ENCODE data around the gene PDPK1.
"Not testable (repeated sequence)": the region's sequence is repeated elsewhere in the genome, so short reads cannot be mapped to it uniquely, and the experiment has no call there.

DNA sequence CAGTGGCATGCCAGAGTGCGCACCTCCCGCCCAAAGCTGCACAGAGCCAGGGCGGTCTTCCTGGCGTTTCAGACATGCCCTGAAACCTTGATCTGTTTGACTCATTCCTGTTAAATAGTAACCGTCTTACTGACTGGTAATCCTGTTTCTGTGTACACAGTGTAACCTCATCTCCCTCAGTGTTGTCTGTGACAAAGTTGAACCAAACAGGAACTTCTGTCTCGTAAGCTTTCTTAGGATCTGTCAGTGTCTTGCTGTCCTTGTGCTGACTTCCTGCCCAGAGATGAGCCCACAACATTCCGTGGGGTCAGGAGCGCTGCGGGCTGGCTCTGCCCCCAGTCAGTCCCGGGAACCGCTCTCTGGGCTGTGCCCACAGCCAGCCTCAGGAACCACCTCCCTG lies 30.8 kb downstream of the PDPK1 start:
- TF ChIP-seq CTCF, POLR2A (IDR thresholded peaks at IDR 0.05): not testable (repeated sequence)

All from heart left ventricle (tissue), 13 donors.